Activated naive CD4-positive, alpha-beta T cell treated with anti-CD3 and anti-CD28 coated beads, Interleukin-2, amount 10 ng/mL, durations not matched to agents 7 days and 5 days (primary cell): Measurements from ENCODE around the gene ZFX.
"Not testable (repeated sequence)": the region's sequence is repeated elsewhere in the genome, so short reads cannot be mapped to it uniquely, and the experiment has no call there.

Experiments
- CTCF ChIA-PET: fragments of 350-600 bp; sonication (Branson Sonifier 250); formaldehyde crosslinking; loops from one replicate; lab custom pipeline; 2021; ENCODE audit warnings: antibody characterized with exemption; lab: Charles Lee
- DNase-seq: peaks from one replicate; pipeline ENCODE4 v3.0.0-alpha.2; 2020
- H3K27ac Mint-ChIP-seq: one replicate; pipeline ENCODE4 v1.8.0; 2021; ENCODE audit warnings: mild to moderate bottlenecking, moderate library complexity, mixed read lengths
- H3K27me3 Mint-ChIP-seq: one replicate; pipeline ENCODE4 v1.8.0; 2021; ENCODE audit warnings: mild to moderate bottlenecking, mixed read lengths
- H3K36me3 Mint-ChIP-seq: one replicate; pipeline ENCODE4 v1.8.0; 2021; ENCODE audit warnings: mixed read lengths
- H3K4me1 Mint-ChIP-seq: one replicate; pipeline ENCODE4 v1.8.0; 2021; ENCODE audit warnings: mixed read lengths
- H3K4me3 Mint-ChIP-seq: one replicate; pipeline ENCODE4 v1.8.0; 2021; ENCODE audit warnings: mild to moderate bottlenecking, moderate library complexity, mixed read lengths
- H3K9me3 Mint-ChIP-seq: one replicate; pipeline ENCODE4 v1.8.0; 2021; ENCODE audit warnings: mixed read lengths

The ZFX gene

DNA sequence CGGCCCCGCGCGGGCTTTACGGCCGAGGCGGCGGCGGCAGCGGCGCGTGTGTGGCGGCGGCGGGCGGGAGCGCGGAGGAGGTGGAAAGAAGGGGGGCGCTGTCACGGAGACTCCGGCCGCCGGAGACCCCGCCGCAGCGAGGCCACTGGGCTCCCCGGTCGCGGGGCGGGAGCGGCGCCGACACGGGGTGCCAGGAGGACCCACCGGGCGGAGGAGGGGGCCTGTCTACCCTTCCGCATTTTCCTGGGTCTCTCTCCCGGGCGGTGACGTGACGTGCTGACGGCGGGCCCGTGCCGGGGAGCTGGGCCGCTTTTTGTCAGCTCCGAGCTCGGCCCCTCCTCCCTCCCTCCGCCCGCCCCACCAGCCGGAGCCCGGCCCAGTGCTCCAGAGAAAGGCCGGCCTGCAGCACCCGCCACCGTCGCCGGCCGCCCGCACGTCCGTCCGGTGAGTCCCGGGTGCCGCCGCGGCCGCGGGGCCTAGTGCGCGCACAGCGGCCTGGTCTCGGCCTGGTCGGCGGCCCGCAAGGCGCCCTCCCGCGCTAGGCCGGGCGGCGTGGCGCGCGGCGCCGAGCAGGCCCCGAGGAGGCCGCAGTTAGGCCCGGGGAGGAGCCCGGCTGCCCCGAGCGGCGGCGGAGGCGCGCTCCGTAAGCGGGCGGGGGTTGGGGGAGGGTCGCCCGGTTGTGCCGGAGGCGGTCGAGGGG lies at the start of gene ZFX:
Gene ZFX, plus strand, starts transcription at position 379 of the 700 bp plus-strand sequence. CDS start 23,014 bp downstream, outside the sequence.
- CTCF ChIA-PET = no interaction called here
- Mint-ChIP-seq H3K4me1 (peaks cover 63% of the 10 kb centered on the region), H3K27ac (peak within 1 kb of the TSS; percentile 97), H3K36me3 (peaks cover 24% of the 10 kb centered on the region), H3K9me3 (no peaks in the 10 kb centered on the region), H3K27me3 (no peaks in the 10 kb centered on the region), H3K4me3 (peak within 1 kb of the TSS; percentile 90)
- peak; percentile 76 for DNase-seq

GRCh38 chrX:24100713-24101112 lies 48.8 kb upstream of the ZFX start:
- Mint-ChIP-seq H3K27me3 (no peaks in the 10 kb centered on the region), H3K27ac (no peak overlapping the region), H3K4me1 (peaks cover 5% of the 10 kb centered on the region), H3K9me3 (no peaks in the 10 kb centered on the region), H3K4me3 (no peak overlapping the region), H3K36me3 (no peaks in the 10 kb centered on the region)
- no peak for DNase-seq
- CTCF ChIA-PET = no interaction called here

DNA sequence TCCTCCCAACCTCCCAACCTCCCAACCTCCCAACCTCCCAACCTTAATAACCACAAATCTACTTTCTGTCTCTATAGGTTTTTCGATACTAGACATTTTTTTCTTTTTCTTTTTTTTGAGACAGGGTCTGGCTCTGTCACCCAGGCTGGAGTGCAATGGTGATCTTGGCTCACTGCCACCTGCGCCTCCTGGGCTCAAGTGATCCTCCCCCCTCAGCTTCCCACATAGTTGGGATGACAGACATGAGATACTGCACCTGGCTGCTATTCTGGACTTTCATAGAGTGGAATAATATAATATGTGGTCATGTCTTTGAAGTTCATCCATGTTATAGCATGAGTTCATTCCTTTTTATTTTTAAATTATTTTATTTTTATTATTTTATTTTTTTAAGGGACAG lies 39.5 kb upstream of the ZFX start:
- no peak for DNase-seq
- H3K4me3 Mint-ChIP-seq = no peak overlapping the region
- H3K36me3 Mint-ChIP-seq = no peaks in the 10 kb centered on the region
- no peaks in the 10 kb centered on the region for H3K27me3 Mint-ChIP-seq
- H3K4me1 Mint-ChIP-seq = no peaks in the 10 kb centered on the region
- no peaks in the 10 kb centered on the region for H3K9me3 Mint-ChIP-seq
- CTCF ChIA-PET = interaction anchor here (0.6 kb wide), 1 partner anchor 167 kb away, joined by 3 read pairs; no protein-coding TSS in a partner anchor
- H3K27ac Mint-ChIP-seq = no peak overlapping the region

DNA sequence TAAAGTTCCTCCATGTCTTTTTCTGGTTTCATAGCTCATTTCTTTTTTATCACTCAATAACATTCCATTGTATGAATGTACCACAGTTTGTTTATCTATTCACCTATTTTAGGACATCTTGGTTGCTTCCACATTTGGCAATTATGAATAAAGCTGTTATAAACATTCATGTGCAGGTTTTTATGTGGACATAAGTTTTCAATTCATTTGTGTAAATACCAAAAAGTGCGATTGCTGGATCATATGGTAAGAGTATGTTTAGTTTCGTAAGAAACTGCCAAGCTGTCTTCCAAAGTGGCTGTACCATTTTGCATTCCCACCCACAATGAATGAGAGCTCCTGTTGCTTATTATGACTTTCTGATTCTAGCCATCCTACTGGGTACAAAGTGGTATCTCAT lies 36.3 kb upstream of the ZFX start:
- Mint-ChIP-seq H3K27ac (no peak overlapping the region), H3K9me3 (no peaks in the 10 kb centered on the region), H3K27me3 (no peaks in the 10 kb centered on the region), H3K36me3 (no peaks in the 10 kb centered on the region), H3K4me1 (no peaks in the 10 kb centered on the region), H3K4me3 (no peak overlapping the region)
- DNase-seq = no peak
- CTCF ChIA-PET = no interaction called here

DNA sequence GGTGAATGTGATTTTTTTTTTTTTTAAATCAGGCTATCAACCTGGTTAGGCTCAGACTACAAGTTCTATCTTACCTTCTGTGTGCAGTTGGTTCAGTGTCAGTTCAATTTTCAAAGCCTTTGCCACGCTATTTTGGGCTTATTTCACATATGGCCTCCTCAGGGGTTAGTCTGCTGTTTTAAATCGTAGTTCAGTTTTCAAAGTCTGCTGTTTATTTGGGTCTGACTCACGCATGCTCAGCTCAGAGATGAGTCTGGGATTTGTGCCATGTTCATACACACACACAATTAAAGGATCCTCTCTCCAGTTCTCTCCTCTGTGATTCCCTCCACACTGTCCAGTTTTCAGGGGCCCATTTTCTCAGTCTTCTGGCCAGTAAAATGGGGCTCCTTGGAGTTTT lies 32.3 kb upstream of the ZFX start:
- Mint-ChIP-seq H3K36me3 (no peaks in the 10 kb centered on the region), H3K27me3 (no peaks in the 10 kb centered on the region), H3K4me1 (no peaks in the 10 kb centered on the region), H3K4me3 (no peak overlapping the region), H3K9me3 (no peaks in the 10 kb centered on the region), H3K27ac (no peak overlapping the region)
- CTCF ChIA-PET = no interaction called here
- DNase-seq = no peak

- Mint-ChIP-seq H3K27ac (no peak overlapping the region), H3K36me3 (no peaks in the 10 kb centered on the region), H3K9me3 (no peaks in the 10 kb centered on the region), H3K4me3 (no peak overlapping the region), H3K4me1 (no peaks in the 10 kb centered on the region), H3K27me3 (no peaks in the 10 kb centered on the region)
- CTCF ChIA-PET = no interaction called here
- no peak for DNase-seq
These were observed 25.2 kb upstream of the ZFX start for GRCh38 chrX:24124244-24124799.

- no peaks in the 10 kb centered on the region for H3K4me1 Mint-ChIP-seq
- H3K4me3 Mint-ChIP-seq = no peak overlapping the region
These were observed 24.4 kb upstream of the ZFX start for GRCh38 chrX:24125028-24125612.

DNA sequence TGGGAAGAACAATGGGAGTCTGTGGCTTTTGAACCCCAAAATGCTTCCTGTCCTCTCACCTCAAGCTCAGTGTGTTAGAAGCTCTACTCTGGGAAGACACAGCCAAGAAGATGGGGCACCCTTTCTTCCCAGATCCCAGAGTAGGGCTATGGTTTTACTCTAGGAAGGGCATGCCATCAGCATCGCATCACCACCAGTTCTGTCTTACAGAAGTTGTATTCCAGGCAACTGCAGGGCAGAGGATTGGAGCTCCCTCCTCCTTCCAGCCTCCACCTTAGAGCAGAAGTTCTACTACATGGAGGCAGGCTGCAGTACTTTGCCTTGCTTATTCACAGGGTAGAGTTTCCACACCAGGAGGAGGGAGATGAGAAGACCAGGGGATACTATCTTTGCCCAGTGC lies 18.1 kb upstream of the ZFX start:
- H3K9me3 Mint-ChIP-seq = no peaks in the 10 kb centered on the region
- no peaks in the 10 kb centered on the region for H3K36me3 Mint-ChIP-seq
- no peak overlapping the region for H3K27ac Mint-ChIP-seq
- H3K4me1 Mint-ChIP-seq = no peaks in the 10 kb centered on the region
- no peak for DNase-seq
- no peak overlapping the region for H3K4me3 Mint-ChIP-seq
- CTCF ChIA-PET = no interaction called here
- peaks cover 6% of the 10 kb centered on the region for H3K27me3 Mint-ChIP-seq

More at GRCh38 chrX:24125028-24125612, 24.4 kb upstream of the ZFX start:
- Mint-ChIP-seq H3K9me3 (no peaks in the 10 kb centered on the region), H3K36me3 (no peaks in the 10 kb centered on the region), H3K27ac (no peak overlapping the region), H3K27me3 (no peaks in the 10 kb centered on the region)
- DNase-seq = no peak
- CTCF ChIA-PET = no interaction called here

GRCh38 chrX:24133312-24133711 lies 16.2 kb upstream of the ZFX start:
- DNase-seq = no peak
- CTCF ChIA-PET = no interaction called here
- H3K27ac Mint-ChIP-seq = no peak overlapping the region
- H3K27me3 Mint-ChIP-seq = peaks cover 6% of the 10 kb centered on the region
- no peaks in the 10 kb centered on the region for H3K9me3 Mint-ChIP-seq
- no peaks in the 10 kb centered on the region for H3K36me3 Mint-ChIP-seq
- H3K4me3 Mint-ChIP-seq = no peak overlapping the region
- no peaks in the 10 kb centered on the region for H3K4me1 Mint-ChIP-seq

GRCh38 chrX:24135768-24136167 lies 13.8 kb upstream of the ZFX start:
- H3K4me3 Mint-ChIP-seq, H3K36me3 Mint-ChIP-seq, CTCF ChIA-PET, H3K27ac Mint-ChIP-seq, H3K4me1 Mint-ChIP-seq, H3K9me3 Mint-ChIP-seq, H3K27me3 Mint-ChIP-seq, DNase-seq: not testable (repeated sequence)

GRCh38 chrX:24137192-24137591 lies 12.3 kb upstream of the ZFX start:
- CTCF ChIA-PET = no interaction called here
- no peaks in the 10 kb centered on the region for H3K27me3 Mint-ChIP-seq
- no peaks in the 10 kb centered on the region for H3K4me1 Mint-ChIP-seq
- no peak overlapping the region for H3K27ac Mint-ChIP-seq
- DNase-seq = no peak
- no peaks in the 10 kb centered on the region for H3K9me3 Mint-ChIP-seq
- H3K4me3 Mint-ChIP-seq = no peak overlapping the region
- no peaks in the 10 kb centered on the region for H3K36me3 Mint-ChIP-seq

DNA sequence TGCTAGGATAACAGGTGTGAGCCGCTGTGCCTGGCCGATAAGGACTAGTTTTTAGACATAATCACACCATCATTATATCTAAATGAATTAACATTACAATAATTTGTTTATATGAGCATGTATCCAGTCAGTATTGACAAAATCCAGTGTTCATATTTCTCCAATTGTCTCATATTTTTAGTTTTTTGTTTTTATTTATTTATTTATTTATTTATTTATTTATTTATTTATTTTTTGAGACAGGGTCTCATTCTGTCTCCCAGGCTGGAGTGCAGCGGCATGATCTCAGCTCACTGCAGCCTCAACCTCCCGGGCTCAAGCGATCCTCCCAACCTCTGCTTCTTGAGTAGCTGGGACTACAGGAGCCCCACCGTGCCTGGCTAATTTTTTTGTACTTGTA lies 5.5 kb upstream of the ZFX start:
- H3K36me3 Mint-ChIP-seq, H3K27me3 Mint-ChIP-seq, DNase-seq, H3K4me3 Mint-ChIP-seq, H3K27ac Mint-ChIP-seq, H3K9me3 Mint-ChIP-seq, CTCF ChIA-PET: not testable (repeated sequence)
- peaks cover 36% of the 10 kb centered on the region for H3K4me1 Mint-ChIP-seq

DNA sequence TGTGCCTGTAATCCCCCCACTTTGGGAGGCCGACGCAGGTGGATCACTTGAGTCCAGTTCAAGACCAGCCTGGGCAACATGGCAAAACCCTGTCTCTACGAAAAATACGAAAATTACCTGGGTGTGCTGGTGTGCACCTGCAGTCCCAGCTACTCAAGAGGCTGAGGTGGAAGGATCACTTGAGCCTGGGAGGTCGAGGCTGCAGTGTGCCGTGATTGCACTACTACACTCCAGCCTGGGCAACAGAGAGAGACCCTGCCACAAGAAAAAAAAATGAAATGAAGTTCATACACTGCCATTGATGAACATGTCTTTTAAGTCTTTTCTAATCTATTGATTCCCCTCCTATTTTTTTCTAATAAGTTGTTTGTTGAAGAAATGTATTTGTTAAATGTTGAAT lies 5.0 kb upstream of the ZFX start:
- Mint-ChIP-seq H3K9me3 (no peaks in the 10 kb centered on the region), H3K27ac (no peak overlapping the region), H3K4me1 (peaks cover 36% of the 10 kb centered on the region), H3K4me3 (no peak overlapping the region), H3K27me3 (no peaks in the 10 kb centered on the region), H3K36me3 (no peaks in the 10 kb centered on the region)
- no peak for DNase-seq
- CTCF ChIA-PET = no interaction called here

- H3K9me3 Mint-ChIP-seq = no peaks in the 10 kb centered on the region
- peaks cover under 1% of the 10 kb centered on the region for H3K36me3 Mint-ChIP-seq
- CTCF ChIA-PET = interaction anchor here (1.3 kb wide), 1 partner anchor 64 kb away, joined by 5 read pairs; no protein-coding TSS in a partner anchor
- H3K27me3 Mint-ChIP-seq = no peaks in the 10 kb centered on the region
- H3K4me1 Mint-ChIP-seq = peaks cover 36% of the 10 kb centered on the region
- H3K4me3 Mint-ChIP-seq = no peak overlapping the region
- H3K27ac Mint-ChIP-seq = peak overlapping the region; percentile 68
- DNase-seq = no peak
These were observed 4.0 kb upstream of the ZFX start for GRCh38 chrX:24145303-24146186.
